ENCODE results near the gene SRC.

The SRC gene

DNA sequence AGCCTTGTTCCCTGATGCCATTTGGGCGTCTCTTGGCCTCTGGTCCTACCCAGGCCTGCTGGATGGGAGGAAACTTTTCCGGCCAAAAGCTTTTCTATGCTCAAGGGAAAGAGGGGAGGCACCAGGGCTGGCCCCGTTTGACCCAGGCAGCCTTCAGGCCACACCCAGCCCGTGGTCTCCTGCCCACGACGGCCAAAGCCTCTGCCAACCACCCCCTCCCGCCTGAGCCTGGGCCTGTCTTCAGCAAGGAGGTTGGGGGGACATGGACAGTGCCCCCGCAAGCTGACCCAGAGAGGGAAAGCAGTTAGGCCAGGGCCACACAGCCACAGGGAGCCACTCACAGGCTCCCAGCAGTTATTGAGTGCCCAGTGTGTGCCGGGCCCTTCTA is 49.5 kb downstream of the SRC start:
- H3K4me1 Mint-ChIP-seq, result no peaks in the 10 kb centered on the region
- no peak overlapping the region for H3K27ac Mint-ChIP-seq
- DNase-seq (no peak), ATAC-seq (no peak)
- no peaks in the 10 kb centered on the region for H3K9me3 Mint-ChIP-seq
- no peak overlapping the region for H3K4me3 Mint-ChIP-seq
- no peaks in the 10 kb centered on the region for H3K27me3 Mint-ChIP-seq

DNA sequence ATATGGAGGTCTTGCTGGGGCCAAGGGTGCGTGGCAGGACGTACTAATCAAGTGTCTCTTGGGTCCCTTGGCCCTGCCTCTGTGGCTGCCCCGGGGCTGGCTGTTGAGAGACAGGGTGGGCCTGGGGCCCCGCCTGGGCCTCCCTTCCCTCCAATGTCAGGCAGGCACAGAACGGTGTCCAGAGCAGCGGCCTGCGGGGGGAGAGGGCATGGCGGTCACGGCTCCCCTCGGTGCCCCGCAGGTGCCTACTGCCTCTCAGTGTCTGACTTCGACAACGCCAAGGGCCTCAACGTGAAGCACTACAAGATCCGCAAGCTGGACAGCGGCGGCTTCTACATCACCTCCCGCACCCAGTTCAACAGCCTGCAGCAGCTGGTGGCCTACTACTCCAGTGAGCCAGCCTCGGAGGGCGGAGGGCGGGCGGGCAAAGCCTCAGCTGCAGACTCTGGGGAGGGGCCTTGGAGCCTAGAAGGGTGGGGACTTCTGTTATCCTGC is 50.0 kb downstream of the SRC start:
- Mint-ChIP-seq H3K4me1 (no peaks in the 10 kb centered on the region), H3K27ac (no peak overlapping the region), H3K27me3 (no peaks in the 10 kb centered on the region), H3K9me3 (no peaks in the 10 kb centered on the region), H3K4me3 (no peak overlapping the region)
- ATAC-seq (peak; percentile 21), DNase-seq (no peak)

DNA sequence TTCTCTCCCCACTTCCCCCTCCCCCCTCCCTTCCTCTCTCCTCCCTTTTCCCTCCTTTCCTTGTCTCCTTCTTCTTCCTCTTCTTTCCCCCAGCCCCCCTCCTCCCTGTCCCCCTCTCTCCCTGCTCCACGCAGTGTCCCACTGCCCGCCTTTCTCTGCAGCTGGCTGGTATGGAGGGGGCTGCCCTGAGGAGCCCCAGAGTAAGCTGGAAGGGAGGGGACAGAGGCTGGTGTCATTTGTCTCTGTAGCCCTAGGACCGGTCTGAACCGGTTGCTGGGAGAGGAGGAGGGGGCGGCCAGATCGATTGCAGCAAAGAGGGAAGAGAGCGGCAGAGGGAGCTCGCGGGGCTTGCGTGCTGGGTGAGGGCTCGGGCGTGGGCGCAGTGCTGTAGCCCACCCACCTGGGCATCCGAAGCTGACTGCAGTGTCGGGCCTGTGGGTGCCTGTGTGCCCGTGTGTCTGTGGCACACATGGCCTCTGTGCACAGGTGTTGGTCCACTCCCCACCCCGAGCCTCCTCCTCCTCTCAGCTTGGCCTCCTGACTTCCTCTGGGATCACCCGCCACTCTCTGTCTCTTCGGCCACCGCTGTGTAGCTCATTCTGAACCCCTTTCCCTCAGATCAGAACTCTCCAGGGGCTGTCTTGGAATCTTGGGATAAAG is 50.6 kb downstream of the SRC start:
- H3K9me3 Mint-ChIP-seq, result no peaks in the 10 kb centered on the region
- H3K27me3 Mint-ChIP-seq, result no peaks in the 10 kb centered on the region
- no peak for ATAC-seq
- DNase-seq, result no peak
- H3K27ac Mint-ChIP-seq, result peak overlapping the region in 1 of 2 donors; percentile 49
- H3K4me3 Mint-ChIP-seq, result no peak overlapping the region
- no peaks in the 10 kb centered on the region for H3K4me1 Mint-ChIP-seq

- no peak overlapping the region for H3K4me3 Mint-ChIP-seq
- H3K27me3 Mint-ChIP-seq, result no peaks in the 10 kb centered on the region
- H3K9me3 Mint-ChIP-seq, result no peaks in the 10 kb centered on the region
- DNase-seq, result no peak
- no peak for ATAC-seq
- H3K27ac Mint-ChIP-seq, result no peak overlapping the region
- no peaks in the 10 kb centered on the region for H3K4me1 Mint-ChIP-seq
Measured at GRCh38 chr20:37397076-37397953, 51.4 kb downstream of the SRC start.

DNA sequence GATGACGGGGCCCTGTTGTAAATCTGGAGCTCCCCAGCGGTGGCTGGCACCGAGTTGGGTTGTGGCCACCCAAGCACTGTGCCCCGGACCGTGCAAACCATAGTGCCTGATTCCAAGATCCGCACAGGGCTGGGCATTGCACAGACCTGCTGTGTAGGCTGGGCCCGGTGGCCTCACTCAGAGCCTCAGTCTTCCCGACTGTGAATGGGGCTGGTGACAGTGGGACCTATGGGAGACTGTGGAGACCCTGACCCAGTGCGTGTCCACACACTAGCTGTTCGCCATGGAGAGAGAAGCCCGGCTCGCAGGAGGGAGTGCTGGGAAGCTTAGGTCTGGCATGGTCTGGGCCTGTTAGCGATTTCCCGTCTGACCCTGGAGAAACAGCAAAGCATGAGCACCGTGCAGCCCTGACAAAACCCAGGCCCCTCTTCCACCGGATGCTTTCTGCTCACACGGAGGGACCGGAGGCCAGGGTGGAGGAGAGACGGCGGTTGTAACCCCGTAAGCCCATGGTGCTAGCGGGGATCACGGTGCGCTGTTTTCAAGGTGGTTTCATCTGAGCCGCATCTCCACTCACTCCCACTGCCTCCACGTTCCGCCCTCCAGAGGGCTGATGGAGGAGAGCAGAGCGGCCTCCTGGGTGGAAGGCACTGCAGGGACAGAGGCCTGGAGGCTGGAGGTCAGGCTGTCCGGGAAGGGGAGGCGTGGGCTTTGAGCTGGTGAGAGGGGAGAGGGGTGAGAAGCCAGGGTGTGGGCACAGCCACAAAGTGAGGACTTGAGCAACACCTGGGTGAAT is 52.2 kb downstream of the SRC start:
- Mint-ChIP-seq H3K4me1 (no peaks in the 10 kb centered on the region), H3K9me3 (no peaks in the 10 kb centered on the region), H3K27me3 (no peaks in the 10 kb centered on the region), H3K4me3 (no peak overlapping the region), H3K27ac (peak overlapping the region in 1 of 2 donors; percentile 34)
- ATAC-seq, result no peak
- DNase-seq, result no peak

GRCh38 chr20:37398750-37399621 is 53.0 kb downstream of the SRC start:
- no peaks in the 10 kb centered on the region for H3K27me3 Mint-ChIP-seq
- no peak for ATAC-seq

GRCh38 chr20:37401282-37401929 is 55.5 kb downstream of the SRC start:
- DNase-seq (no peak), ATAC-seq (no peak)
- peaks cover 6% of the 10 kb centered on the region for H3K27me3 Mint-ChIP-seq
- H3K4me3 Mint-ChIP-seq, result no peak overlapping the region
- no peaks in the 10 kb centered on the region for H3K9me3 Mint-ChIP-seq
- H3K27ac Mint-ChIP-seq, result no peak overlapping the region
- H3K4me1 Mint-ChIP-seq, result peaks cover 7% of the 10 kb centered on the region

More at GRCh38 chr20:37398750-37399621, 53.0 kb downstream of the SRC start:
- DNase-seq, result no peak
- no peaks in the 10 kb centered on the region for H3K4me1 Mint-ChIP-seq
- H3K4me3 Mint-ChIP-seq, result no peak overlapping the region
- no peaks in the 10 kb centered on the region for H3K9me3 Mint-ChIP-seq
- H3K27ac Mint-ChIP-seq, result peak overlapping the region in 1 of 2 donors; percentile 34

DNA sequence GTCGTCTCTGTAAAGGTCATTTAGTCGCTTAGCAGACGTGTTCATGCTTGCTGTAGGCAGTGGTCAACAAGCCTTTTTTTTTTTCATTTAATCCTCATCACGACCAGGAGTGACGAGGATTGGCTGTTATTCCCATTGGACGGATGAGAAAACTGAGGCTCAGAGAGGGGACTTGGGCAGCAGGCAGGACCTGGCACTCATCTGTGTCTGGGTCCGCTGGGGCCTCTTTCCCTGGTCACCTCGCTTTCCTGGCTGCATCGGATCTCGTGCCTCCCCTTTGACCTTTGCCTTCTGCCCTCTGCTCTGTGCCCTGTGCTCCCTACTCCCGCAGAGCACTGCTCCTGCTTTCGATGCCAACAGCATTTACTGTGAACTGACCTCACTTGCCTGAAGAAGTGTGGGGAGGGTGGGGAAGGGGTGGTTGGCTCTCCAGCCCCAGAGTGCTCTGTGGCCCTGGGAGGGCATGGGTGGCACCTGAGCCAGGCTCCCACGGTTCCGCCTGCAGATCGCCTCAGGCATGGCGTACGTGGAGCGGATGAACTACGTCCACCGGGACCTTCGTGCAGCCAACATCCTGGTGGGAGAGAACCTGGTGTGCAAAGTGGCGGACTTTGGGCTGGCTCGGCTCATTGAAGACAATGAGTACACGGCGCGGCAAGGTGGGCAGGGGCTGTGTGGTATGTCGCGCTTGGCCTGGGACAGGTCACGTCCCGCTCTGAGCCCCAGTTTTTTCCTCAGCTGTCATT is 56.2 kb downstream of the SRC start:
- no peaks in the 10 kb centered on the region for H3K9me3 Mint-ChIP-seq
- peaks cover 10% of the 10 kb centered on the region for H3K4me1 Mint-ChIP-seq
- DNase-seq, result no peak
- H3K4me3 Mint-ChIP-seq, result no peak overlapping the region
- peaks cover 7% of the 10 kb centered on the region for H3K27me3 Mint-ChIP-seq
- no peak for ATAC-seq
- no peak overlapping the region for H3K27ac Mint-ChIP-seq

DNA sequence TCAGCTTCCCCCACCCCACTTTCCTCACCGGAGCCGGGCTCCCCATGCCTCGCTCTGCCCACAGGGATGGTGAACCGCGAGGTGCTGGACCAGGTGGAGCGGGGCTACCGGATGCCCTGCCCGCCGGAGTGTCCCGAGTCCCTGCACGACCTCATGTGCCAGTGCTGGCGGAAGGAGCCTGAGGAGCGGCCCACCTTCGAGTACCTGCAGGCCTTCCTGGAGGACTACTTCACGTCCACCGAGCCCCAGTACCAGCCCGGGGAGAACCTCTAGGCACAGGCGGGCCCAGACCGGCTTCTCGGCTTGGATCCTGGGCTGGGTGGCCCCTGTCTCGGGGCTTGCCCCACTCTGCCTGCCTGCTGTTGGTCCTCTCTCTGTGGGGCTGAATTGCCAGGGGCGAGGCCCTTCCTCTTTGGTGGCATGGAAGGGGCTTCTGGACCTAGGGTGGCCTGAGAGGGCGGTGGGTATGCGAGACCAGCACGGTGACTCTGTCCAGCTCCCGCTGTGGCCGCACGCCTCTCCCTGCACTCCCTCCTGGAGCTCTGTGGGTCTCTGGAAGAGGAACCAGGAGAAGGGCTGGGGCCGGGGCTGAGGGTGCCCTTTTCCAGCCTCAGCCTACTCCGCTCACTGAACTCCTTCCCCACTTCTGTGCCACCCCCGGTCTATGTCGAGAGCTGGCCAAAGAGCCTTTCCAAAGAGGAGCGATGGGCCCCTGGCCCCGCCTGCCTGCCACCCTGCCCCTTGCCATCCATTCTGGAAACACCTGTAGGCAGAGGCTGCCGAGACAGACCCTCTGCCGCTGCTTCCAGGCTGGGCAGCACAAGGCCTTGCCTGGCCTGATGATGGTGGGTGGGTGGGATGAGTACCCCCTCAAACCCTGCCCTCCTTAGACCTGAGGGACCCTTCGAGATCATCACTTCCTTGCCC is 57.4 kb downstream of the SRC start:
- Mint-ChIP-seq H3K4me1 (peaks cover 17% of the 10 kb centered on the region), H3K27ac (no peak overlapping the region), H3K27me3 (peaks cover 20% of the 10 kb centered on the region), H3K4me3 (no peak overlapping the region), H3K9me3 (no peaks in the 10 kb centered on the region)
- ATAC-seq (no peak), DNase-seq (no peak)

- Mint-ChIP-seq H3K9me3 (no peaks in the 10 kb centered on the region), H3K4me3 (no peak overlapping the region), H3K27ac (no peak overlapping the region), H3K4me1 (peaks cover 24% of the 10 kb centered on the region), H3K27me3 (peaks cover 31% of the 10 kb centered on the region)
- no peak for ATAC-seq
- no peak for DNase-seq
Measured at GRCh38 chr20:37404461-37404890, 58.5 kb downstream of the SRC start.

DNA sequence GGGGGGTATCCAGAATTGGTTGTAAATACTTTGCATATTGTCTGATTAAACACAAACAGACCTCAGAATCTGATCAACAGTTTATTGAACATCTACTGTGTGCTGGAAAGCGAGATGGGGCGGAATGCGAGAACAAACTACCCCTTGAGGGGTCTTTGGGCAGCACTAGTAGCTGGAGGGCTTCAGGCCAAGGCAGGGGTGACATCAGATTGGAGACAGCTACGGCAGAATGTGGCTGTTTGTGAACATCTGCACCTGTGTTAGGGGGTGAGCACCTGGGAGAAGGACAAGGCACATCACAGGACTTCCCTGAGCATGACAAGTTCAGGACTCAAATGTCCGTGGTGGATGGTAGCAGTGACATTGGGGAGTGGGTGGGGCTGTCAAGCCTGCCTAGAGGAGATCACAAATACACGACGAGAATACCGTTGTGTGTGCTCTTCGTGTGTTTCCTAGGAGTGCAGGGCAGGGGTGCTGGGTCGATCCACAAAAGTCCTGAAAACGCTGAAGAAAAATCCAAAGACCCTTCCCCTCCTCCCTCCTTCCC is 59.5 kb downstream of the SRC start:
- DNase-seq (no peak), ATAC-seq (no peak)
- Mint-ChIP-seq H3K4me3 (peak overlapping the region in 1 of 2 donors; percentile 77), H3K9me3 (no peaks in the 10 kb centered on the region), H3K4me1 (peaks cover 26% of the 10 kb centered on the region), H3K27me3 (peaks cover 35% of the 10 kb centered on the region), H3K27ac (no peak overlapping the region)

- Mint-ChIP-seq H3K9me3 (no peaks in the 10 kb centered on the region), H3K27ac (peak overlapping the region in 1 of 2 donors; percentile 79), H3K27me3 (peaks cover 35% of the 10 kb centered on the region), H3K4me3 (peak overlapping the region; percentile 62 to 77), H3K4me1 (peaks cover 26% of the 10 kb centered on the region)
- DNase-seq (peak; percentile 33 to 38), ATAC-seq (peak; percentile 72)
Measured at GRCh38 chr20:37406010-37406998, 60.4 kb downstream of the SRC start.
